WERI-Rb-1 (cell line): ENCODE data around the gene SLC25A31.

Experiments used
- DNase-seq: peaks from one replicate; pipeline ENCODE4 v3.0.0-alpha.2; 2020
- H3K27ac ChIP-seq: fragments of 250-450 bp; sonication (Bioruptor Pico); 2 replicates; pipeline ENCODE4 v1.5.1; 2020; ENCODE audit warnings: mild to moderate bottlenecking, moderate library complexity
- H3K27me3 ChIP-seq: fragments of 250-450 bp; sonication (Bioruptor Pico); 2 replicates; pipeline ENCODE4 v1.5.1; 2021; ENCODE audit warnings: mild to moderate bottlenecking, low read depth, moderate library complexity; ENCODE audit not compliant: insufficient read depth, severe bottlenecking
- H3K36me3 ChIP-seq: fragments of 250-450 bp; sonication (Bioruptor Pico); 2 replicates; pipeline ENCODE4 v1.5.1; 2020; ENCODE audit warnings: mild to moderate bottlenecking, moderate library complexity
- H3K4me3 ChIP-seq: 2 replicates; pipeline ENCODE4 v1.5.1; 2011; ENCODE audit warnings: low read depth, mild to moderate bottlenecking, control low read depth, low read length
- H3K9me3 ChIP-seq: fragments of 250-450 bp; sonication (Bioruptor Pico); 2 replicates; pipeline ENCODE4 v1.5.1; 2021; ENCODE audit warnings: mild to moderate bottlenecking, moderate library complexity; ENCODE audit not compliant: severe bottlenecking
- TF ChIP-seq, protein P1 (sequence below): IDR thresholded peaks from 2 replicates; pipeline ENCODE4 v1.5.1; 2011; ENCODE audit warnings: low read depth, mild to moderate bottlenecking, control low read depth, inconsistent platforms, low read length

SLC25A31 gene

DNA sequence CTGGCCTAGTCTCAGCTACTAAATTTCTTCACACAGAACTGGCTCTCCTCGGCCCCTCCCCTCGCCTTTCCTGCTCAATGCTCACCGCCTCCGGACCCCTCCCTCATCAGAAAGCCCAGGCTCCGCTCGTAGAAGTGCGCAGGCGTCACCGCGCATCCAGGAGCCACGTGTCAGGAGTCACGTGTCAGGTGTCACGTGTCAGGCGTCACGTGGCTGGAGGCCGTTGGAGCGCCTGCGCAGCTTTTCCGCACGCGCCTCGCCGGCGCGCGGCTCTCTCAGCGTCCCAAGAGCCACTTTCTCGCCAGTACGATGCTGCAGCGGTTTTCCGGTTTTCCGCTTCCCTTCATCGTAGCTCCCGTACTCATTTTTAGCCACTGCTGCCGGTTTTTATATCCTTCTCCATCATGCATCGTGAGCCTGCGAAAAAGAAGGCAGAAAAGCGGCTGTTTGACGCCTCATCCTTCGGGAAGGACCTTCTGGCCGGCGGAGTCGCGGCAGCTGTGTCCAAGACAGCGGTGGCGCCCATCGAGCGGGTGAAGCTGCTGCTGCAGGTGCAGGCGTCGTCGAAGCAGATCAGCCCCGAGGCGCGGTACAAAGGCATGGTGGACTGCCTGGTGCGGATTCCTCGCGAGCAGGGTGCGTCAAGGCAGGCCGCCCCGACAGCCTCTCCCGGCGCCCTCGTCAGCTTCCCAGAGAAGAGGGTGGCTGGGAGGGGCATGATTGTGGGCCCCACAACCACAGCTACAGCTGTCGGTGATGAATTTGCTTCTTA lies at the start of gene SLC25A31:
Gene SLC25A31 (plus strand): TSS at position 259 of the 772 bp plus-strand sequence. CDS start 146 bp downstream, at position 405.
- H3K4me3 ChIP-seq, result no peak within 1 kb of the TSS
- H3K36me3 ChIP-seq, result no peaks in the 10 kb centered on the region
- DNase-seq, result no peak
- no peaks in the 10 kb centered on the region for H3K9me3 ChIP-seq
- no peak within 1 kb of the TSS for H3K27ac ChIP-seq
- TF ChIP-seq, protein P1, sequence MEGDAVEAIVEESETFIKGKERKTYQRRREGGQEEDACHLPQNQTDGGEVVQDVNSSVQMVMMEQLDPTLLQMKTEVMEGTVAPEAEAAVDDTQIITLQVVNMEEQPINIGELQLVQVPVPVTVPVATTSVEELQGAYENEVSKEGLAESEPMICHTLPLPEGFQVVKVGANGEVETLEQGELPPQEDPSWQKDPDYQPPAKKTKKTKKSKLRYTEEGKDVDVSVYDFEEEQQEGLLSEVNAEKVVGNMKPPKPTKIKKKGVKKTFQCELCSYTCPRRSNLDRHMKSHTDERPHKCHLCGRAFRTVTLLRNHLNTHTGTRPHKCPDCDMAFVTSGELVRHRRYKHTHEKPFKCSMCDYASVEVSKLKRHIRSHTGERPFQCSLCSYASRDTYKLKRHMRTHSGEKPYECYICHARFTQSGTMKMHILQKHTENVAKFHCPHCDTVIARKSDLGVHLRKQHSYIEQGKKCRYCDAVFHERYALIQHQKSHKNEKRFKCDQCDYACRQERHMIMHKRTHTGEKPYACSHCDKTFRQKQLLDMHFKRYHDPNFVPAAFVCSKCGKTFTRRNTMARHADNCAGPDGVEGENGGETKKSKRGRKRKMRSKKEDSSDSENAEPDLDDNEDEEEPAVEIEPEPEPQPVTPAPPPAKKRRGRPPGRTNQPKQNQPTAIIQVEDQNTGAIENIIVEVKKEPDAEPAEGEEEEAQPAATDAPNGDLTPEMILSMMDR, result no peak
- no peaks in the 10 kb centered on the region for H3K27me3 ChIP-seq

GRCh38 chr4:127685292-127685691 lies 44.9 kb upstream of the SLC25A31 start:
- TF ChIP-seq, protein P1, result no peak
- Histone ChIP-seq H3K4me3 (no peak overlapping the region), H3K9me3 (no peaks in the 10 kb centered on the region), H3K27me3 (no peaks in the 10 kb centered on the region), H3K36me3 (no peaks in the 10 kb centered on the region; the same call in 1 of the 2 replicates), H3K27ac (no peak overlapping the region)
- no peak for DNase-seq

GRCh38 chr4:127686658-127687057 lies 43.5 kb upstream of the SLC25A31 start:
- Histone ChIP-seq H3K27me3 (no peaks in the 10 kb centered on the region), H3K4me3 (no peak overlapping the region), H3K27ac (no peak overlapping the region), H3K36me3 (no peaks in the 10 kb centered on the region; the same call in 1 of the 2 replicates), H3K9me3 (no peaks in the 10 kb centered on the region)
- DNase-seq, result no peak
- TF ChIP-seq, protein P1, result no peak

GRCh38 chr4:127687580-127687979 lies 42.6 kb upstream of the SLC25A31 start:
- Histone ChIP-seq H3K27me3 (no peaks in the 10 kb centered on the region), H3K9me3 (no peaks in the 10 kb centered on the region), H3K4me3 (no peak overlapping the region), H3K27ac (no peak overlapping the region), H3K36me3 (no peaks in the 10 kb centered on the region; the same call in 1 of the 2 replicates)
- DNase-seq, result no peak
- TF ChIP-seq, protein P1, result no peak

GRCh38 chr4:127698789-127699200 lies 31.4 kb upstream of the SLC25A31 start:
- Histone ChIP-seq H3K4me3 (no peak overlapping the region), H3K36me3 (no peaks in the 10 kb centered on the region), H3K9me3 (no peaks in the 10 kb centered on the region), H3K27ac (no peak overlapping the region), H3K27me3 (no peaks in the 10 kb centered on the region)
- TF ChIP-seq, protein P1, result no peak
- no peak for DNase-seq

GRCh38 chr4:127708985-127709384 lies 21.2 kb upstream of the SLC25A31 start:
- Histone ChIP-seq H3K27ac (no peak overlapping the region), H3K4me3 (no peak overlapping the region)
- TF ChIP-seq, protein P1, result no peak

More at GRCh38 chr4:127708985-127709384, 21.2 kb upstream of the SLC25A31 start:
- peaks cover 5% of the 10 kb centered on the region for H3K36me3 ChIP-seq
- no peaks in the 10 kb centered on the region for H3K27me3 ChIP-seq
- no peaks in the 10 kb centered on the region for H3K9me3 ChIP-seq
- DNase-seq, result no peak
